ENCODE data around the gene TMEM266. TPM values are rescaled to one million over a fixed set of nuclear protein-coding genes. Genes with fewer than 3 reads are reported as not detected.
A peak's percentile ranks its signal among the peaks of the same experiment; 100 is the strongest.

TMEM266 gene
- total RNA-seq, 6 donors from 2014 or later = 0.59 to 2.4 (median 1.2) TPM; not detected in 1

DNA sequence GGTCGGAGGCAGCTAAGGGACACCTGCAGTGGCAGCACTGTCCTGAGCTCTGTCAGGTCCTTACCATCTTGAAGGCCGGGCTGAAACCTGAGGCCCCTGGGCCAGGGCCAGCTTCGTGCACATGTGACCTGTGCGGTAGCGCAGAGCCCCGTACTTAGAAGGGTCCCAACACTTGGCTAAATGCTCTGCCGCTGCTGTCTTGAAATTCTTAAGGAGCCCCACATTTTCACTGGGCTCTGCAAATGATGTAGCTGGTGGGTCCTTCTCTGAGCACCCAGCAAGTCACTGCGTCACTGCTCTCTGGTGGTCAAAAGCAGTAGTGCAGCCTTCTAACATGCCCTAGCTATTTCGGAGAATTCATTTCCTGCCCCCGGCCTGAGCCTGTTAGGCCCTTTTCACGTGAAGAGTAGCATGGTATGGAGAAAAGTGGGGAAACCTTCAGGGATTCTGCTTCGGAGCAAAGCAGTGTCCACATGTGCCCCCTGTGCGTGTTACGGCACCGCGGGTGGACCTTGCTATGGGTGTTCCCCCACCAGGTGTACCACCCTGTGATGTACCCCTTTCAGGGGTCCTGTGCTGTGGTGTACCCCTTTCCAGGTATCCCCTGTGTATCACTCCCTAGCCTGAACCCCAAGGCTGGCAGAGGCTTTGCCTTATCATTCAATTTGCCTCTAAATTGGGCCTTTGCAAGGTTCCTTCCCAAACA, 79.7 kb downstream of the TMEM266 start:
- peaks cover 8 to 14% (median 11%) of the 10 kb centered on the region in 4 donors for H3K4me1 ChIP-seq
- no peaks in the 10 kb centered on the region for H3K36me3 ChIP-seq
- H3K4me3 ChIP-seq = peak overlapping the region in 1 of 4 donors; percentile 15
- no peaks in the 10 kb centered on the region for H3K9me3 ChIP-seq
- DNase-seq (peak; percentile 38 to 66), ATAC-seq (ENCODE audit: low FRiP score in 2 of 2) (peak; percentile 80 to 93)
- TF ChIP-seq, protein P1, sequence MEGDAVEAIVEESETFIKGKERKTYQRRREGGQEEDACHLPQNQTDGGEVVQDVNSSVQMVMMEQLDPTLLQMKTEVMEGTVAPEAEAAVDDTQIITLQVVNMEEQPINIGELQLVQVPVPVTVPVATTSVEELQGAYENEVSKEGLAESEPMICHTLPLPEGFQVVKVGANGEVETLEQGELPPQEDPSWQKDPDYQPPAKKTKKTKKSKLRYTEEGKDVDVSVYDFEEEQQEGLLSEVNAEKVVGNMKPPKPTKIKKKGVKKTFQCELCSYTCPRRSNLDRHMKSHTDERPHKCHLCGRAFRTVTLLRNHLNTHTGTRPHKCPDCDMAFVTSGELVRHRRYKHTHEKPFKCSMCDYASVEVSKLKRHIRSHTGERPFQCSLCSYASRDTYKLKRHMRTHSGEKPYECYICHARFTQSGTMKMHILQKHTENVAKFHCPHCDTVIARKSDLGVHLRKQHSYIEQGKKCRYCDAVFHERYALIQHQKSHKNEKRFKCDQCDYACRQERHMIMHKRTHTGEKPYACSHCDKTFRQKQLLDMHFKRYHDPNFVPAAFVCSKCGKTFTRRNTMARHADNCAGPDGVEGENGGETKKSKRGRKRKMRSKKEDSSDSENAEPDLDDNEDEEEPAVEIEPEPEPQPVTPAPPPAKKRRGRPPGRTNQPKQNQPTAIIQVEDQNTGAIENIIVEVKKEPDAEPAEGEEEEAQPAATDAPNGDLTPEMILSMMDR (IDR thresholded peaks at IDR 0.05) = peak; percentile 85 to 92 (median 90)
- TF ChIP-seq EP300 (IDR thresholded peaks at IDR 0.05) (no peak), POLR2AphosphoS5 (IDR thresholded peaks at IDR 0.05) (no peak), POLR2A (IDR thresholded peaks at IDR 0.05) (peak in 1 of 4 donors; percentile 5)
- H3K27ac ChIP-seq = peak overlapping the region in 2 of 4 donors; percentile 36 to 37
- H3K27me3 ChIP-seq = no peaks in the 10 kb centered on the region
- WGBS, 2 donors = 40 to 43% methylated on average over 15 to 16 of the region's 16 CpGs

DNA sequence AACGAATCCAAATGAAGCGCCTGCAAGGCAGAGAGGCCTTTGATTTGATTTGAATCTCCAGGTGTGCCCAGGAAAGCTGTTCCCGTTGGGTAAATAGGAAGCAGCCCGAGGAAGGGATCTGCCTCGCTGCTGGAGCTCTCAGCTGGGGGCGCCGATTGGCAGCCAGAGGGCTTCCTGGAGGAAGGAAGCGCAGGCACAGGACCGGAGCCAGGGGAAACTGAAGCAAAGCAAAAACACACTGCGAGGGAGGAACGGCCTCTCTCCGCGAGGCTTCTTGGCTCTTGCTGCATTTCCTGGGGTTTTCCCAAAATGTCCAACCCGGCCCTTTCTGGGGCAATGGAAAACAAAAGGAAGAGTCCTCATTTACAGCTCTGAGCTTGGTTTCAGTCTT, 80.3 kb downstream of the TMEM266 start:
- 20 to 26% methylated on average over 14 of the region's 14 CpGs for WGBS, 2 donors
- Histone ChIP-seq H3K27me3 (no peaks in the 10 kb centered on the region), H3K4me1 (peaks cover 8 to 14% (median 11%) of the 10 kb centered on the region in 4 donors), H3K9me3 (no peaks in the 10 kb centered on the region), H3K36me3 (no peaks in the 10 kb centered on the region), H3K4me3 (peak overlapping the region in 1 of 4 donors; percentile 15), H3K27ac (peak overlapping the region in 2 of 4 donors; percentile 36 to 37)
- ATAC-seq (ENCODE audit: low FRiP score in 2 of 2) (peak in 1 of 2 donors; percentile 69), DNase-seq (no peak)
- TF ChIP-seq, protein P1 (IDR thresholded peaks at IDR 0.05) = no peak
- TF ChIP-seq EP300 (IDR thresholded peaks at IDR 0.05) (no peak), POLR2A (IDR thresholded peaks at IDR 0.05) (no peak), POLR2AphosphoS5 (IDR thresholded peaks at IDR 0.05) (no peak)

DNA sequence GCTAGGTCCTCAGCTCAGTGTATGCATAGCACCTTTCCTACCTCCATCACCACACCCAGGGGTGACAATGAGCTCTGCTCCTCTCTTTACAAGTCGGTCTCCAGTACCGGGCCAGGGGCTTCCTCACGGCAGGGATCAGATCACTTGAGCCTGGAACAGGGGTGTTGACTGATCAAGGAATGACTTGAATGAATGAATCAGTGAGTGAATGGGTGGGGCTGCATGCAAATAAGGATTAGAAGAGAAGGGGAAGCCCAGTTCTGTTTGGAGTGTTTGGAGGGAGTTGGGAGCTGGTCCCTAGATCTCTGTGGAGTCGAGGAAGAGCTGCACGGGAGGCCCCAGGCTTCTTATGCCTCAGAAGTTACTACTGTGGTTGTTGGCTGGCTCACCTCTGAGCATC, 87.0 kb downstream of the TMEM266 start:
- no peaks in the 10 kb centered on the region for H3K36me3 ChIP-seq
- DNase-seq = no peak
- no peaks in the 10 kb centered on the region for H3K9me3 ChIP-seq
- 73 to 76% methylated on average over 5 of the region's 5 CpGs for WGBS, 2 donors
- no peak for ATAC-seq (ENCODE audit: low FRiP score in 2 of 2)
- H3K4me1 ChIP-seq = peaks cover 10 to 20% (median 12%) of the 10 kb centered on the region in 4 donors
- H3K27ac ChIP-seq = no peak overlapping the region
- no peaks in the 10 kb centered on the region for H3K27me3 ChIP-seq
- no peak for TF ChIP-seq POLR2A (IDR thresholded peaks at IDR 0.05)
- TF ChIP-seq, protein P1 (IDR thresholded peaks at IDR 0.05) = no peak
- no peak overlapping the region for H3K4me3 ChIP-seq

DNA sequence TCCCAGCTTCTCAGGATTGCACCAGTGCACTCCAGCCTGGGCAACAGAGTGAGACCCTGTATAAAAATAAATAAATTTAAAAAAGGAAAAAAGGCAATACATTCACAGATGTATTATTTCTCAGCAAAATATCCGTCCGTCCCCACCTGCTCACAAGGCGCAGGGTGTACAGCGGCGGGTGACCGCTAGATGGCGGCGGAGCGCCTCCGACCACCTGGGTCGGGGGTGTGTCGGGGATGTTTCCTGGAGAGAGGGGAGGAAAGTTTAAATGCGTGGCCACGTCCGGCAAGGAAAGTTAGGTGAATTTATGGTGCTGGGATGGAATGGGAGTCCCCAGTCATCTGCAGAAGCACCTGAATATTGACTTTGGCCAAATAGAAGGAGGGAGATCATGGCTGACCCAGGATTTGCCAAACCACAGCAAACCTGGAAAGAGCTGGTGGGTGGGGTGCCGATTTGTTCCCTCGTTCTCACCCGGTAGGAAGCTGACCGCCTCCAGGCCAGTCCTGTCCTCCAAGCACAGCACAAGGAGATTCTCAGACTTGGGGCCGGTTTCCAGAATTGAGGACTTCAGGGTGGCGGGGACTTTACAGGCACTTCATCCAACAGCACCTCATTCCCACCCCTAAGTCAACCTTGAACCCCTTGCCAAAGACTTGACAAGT, 88.3 kb downstream of the TMEM266 start:
- no peak overlapping the region for H3K4me3 ChIP-seq
- H3K4me1 ChIP-seq = peaks cover 10 to 20% (median 12%) of the 10 kb centered on the region in 4 donors
- no peaks in the 10 kb centered on the region for H3K36me3 ChIP-seq
- TF ChIP-seq POLR2AphosphoS5 (IDR thresholded peaks at IDR 0.05) (no peak), EP300 (IDR thresholded peaks at IDR 0.05) (no peak)
- TF ChIP-seq, protein P1 (IDR thresholded peaks at IDR 0.05) = peak; percentile 66 to 96 (median 78)
- no peaks in the 10 kb centered on the region for H3K9me3 ChIP-seq
- DNase-seq (peak; percentile 55 to 93), ATAC-seq (ENCODE audit: low FRiP score in 2 of 2) (peak in 1 of 2 donors; percentile 70)
- H3K27ac ChIP-seq = no peak overlapping the region
- 13 to 15% methylated on average over 16 to 21 of the region's 21 CpGs for WGBS, 2 donors
- no peaks in the 10 kb centered on the region for H3K27me3 ChIP-seq

All from upper lobe of left lung (tissue), 6 donors.